NCI-H2107 (cell line): Measurements from ENCODE around the gene CSMD2.
"Not testable (repeated sequence)": the region's sequence is repeated elsewhere in the genome, so short reads cannot be mapped to it uniquely, and the experiment has no call there.

Source experiments
- DNase-seq: peaks from one replicate; lab custom pipeline; 2025; lab: John Stamatoyannopoulos, UW

CSMD2 gene

GRCh38 chr1:34052565-34052964, 112.5 kb downstream of the CSMD2 start:
- no peak for DNase-seq

- no peak for DNase-seq
These were observed 114.1 kb downstream of the CSMD2 start for GRCh38 chr1:34050709-34051485.

DNA sequence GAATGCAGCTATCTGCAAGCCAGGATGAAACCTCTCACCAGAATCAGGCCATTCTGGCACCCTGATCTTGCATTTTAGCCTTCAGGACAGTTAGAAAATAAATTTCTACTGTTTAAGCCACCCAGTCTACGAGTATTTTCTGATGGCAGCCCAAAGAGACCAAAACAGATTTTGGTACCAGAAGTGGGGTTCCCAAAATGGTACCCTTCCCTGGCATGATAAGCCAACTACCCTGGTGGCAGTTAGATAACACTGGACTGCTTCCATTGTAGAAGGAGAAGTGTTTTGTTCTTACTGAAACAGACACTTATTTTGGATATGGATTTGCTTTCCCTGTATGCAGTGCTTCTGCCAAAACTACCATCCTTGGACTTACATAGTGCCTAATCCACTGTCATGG, 115.0 kb downstream of the CSMD2 start:
- DNase-seq, result no peak

- DNase-seq, result no peak
These were observed 115.6 kb downstream of the CSMD2 start for GRCh38 chr1:34049477-34049876.

GRCh38 chr1:34037856-34038255, 127.2 kb downstream of the CSMD2 start:
- DNase-seq, result no peak

DNA sequence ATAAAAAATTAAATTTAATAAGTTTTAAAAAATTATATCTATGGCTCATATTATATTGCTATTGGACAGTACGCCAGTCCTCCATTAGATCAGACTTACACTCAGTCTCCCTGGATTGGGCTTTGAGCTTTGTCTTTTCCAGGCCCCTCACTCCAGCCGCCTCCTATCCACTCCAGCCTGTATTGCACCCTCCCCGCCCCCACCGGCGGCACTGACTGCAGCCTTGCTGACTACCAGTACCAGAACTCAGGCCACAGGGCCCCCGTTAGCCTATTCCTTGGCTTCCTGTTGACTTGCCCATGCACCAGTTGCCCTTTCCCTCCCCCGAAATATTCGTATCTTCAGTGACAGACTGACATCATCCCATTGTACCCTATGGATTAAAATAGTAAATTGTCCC, 127.9 kb downstream of the CSMD2 start:
- no peak for DNase-seq

DNA sequence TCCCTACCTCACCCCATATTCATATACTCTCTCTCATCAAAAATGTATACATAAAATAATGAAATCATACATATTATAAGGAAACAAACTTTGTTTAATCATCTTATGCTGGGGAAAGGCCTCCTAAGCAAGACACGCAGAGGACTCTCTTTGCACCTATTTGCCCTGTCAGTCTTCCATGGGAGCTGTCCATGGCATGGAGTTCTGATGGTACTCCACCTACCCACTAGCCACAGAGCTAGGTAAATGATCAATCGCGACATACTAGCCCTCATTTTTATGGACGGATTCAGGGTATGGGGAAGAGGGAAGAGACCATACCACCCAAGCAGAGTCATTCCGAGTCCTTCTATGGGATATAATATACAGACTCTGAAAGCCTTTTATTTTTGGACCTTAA, 131.0 kb downstream of the CSMD2 start:
- no peak for DNase-seq

GRCh38 chr1:34029954-34030353, 135.1 kb downstream of the CSMD2 start:
- DNase-seq, result no peak

DNA sequence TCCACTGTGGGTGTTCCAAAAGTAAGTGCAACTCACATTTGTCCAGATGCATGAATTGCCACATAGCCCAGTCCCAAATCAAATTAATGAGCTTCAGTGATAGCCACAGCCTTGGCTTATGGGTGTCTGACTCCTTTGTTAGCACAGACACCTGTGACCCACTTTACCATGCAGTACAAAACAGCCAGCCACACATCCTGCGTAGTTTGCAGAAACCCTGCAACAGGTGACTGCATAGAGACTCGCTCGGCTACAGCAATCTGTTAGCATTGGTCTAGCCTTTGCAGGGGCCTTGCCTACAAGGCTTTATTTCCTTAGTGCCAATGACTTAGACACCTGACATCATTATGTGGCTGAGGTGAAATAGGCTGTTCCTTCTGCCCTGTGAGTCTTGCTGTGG, 135.5 kb downstream of the CSMD2 start:
- no peak for DNase-seq

DNA sequence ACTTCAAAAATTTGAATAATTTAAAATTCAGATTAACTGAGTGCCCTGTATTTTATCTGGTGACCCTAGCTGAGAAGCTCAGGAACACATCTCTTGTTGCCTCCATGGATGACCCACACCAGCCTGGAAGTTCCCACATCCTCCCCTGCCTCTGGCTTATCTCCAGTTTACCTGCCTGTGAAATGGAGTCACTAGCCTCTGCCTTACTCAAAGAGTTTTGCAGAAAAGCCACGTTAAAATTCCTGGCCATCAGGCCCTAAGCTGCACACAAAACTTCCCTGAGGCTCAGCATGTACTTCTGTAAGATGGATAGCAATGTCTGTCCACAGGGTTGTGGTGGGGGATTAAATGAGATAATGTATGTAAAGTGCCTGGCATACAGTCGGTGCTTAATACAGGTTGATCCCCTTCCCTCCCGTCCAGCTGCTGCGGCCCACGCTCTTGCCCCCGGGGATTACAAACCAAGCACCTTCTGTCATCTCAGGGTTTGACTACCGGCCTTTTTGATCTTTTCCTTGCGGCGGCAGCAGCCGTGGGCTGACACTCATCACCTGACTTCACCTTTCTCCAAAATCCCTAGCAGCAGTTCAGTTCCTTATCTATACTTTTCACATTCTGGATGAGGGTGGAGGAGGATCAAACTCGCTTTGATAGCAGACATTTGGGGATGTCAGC, 136.5 kb downstream of the CSMD2 start:
- no peak for DNase-seq

- no peak for DNase-seq
These were observed 139.4 kb downstream of the CSMD2 start for GRCh38 chr1:34025675-34026074.

DNA sequence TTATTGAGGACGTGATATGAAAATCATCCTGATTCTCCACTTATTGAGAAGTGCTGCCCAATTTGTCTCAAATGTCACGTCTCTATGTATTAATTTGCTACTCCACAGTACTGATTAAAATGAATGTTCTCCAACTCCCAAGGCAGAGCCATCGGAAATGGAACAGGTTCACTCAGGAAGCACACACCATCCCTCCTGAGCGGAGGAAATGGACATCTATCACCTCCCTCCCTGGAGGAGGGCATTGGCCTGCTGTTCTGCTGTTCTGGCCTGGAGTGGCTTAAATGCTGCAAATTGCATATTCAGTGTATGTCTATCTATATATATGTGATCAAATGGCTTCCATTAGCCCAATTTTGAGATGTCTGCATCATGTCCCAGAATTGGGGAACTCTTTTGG, 140.5 kb downstream of the CSMD2 start:
- no peak for DNase-seq

DNA sequence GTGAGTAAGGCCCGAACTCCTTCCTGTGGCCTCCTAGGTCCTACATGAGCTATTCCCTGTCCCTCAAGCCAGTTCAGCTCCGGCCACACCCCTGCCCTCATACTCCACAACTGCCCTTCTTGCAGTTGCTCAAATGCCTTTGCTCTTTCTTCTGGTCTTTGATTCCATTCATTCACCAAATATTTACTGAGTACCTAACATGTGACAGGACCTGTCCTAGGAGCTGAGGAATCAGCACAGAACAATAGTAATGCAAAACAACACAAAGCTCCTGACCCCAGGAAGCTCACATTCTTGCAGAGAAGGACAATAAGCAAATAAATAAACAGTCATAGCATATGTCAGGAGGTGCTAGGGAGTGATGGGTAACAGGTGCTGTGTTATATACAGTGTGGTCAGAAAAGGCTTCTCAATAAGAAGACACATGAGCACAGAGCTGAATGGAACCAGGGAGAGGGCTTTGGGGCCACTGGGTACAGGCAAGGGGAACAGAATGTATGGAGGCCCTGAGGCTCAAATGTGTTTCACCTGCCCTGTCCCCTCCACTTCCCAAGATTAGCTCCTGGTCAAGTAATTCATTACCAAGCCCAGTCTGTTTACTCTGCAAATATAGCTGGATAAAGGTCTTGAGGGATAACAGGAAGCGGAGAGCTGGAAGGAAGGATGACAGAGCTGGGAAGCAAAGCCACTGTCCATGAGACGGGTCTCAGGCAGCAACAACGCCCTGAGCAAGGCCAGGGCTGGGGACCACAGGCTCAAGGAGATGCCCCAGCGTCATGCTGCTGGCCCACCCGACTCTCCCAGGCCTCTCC, 145.1 kb downstream of the CSMD2 start:
- DNase-seq, result no peak

GRCh38 chr1:34018285-34018684, 146.7 kb downstream of the CSMD2 start:
- DNase-seq, result no peak

DNA sequence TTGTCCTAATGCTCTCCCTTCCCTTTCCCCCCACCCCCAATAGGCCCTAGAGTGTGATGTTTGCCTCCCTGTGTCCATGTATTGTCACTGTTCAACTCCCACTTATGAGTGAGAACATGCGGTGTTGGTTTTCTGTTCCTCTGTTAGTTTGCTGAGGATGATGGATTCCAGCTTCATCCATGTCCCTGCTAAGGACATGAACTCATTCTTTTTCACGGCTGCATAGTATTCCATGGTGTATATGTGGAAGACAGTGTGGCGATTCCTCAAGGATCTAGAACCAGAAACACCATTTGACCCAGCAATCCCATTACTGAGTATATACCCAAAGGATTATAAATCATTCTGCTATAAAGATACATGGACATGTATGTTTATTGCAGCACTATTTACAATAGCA, 148.7 kb downstream of the CSMD2 start:
- not testable (repeated sequence) for DNase-seq

- DNase-seq, result no peak
These were observed 150.9 kb downstream of the CSMD2 start for GRCh38 chr1:34013958-34014737.

- no peak for DNase-seq
These were observed 151.9 kb downstream of the CSMD2 start for GRCh38 chr1:34013136-34013535.

GRCh38 chr1:34009340-34009985, 155.6 kb downstream of the CSMD2 start:
- DNase-seq, result no peak

DNA sequence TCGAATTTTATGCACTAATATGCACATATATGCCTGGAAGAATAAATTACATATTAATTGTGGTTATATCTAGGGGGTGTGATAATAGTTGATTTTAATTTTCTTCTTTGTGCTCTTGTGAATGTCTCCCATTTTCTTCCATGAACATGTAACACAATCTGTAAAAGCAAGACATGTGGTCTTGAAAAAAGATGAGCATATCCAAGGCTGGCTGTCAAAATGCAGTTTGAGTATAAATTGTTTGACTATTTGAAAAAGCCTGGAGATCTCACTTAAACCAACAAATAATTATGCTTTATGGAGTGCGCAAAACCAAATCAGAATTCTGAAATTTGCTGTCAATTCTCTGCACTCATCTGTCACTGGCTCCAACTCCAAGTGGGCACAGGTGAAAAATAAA, 157.3 kb downstream of the CSMD2 start:
- no peak for DNase-seq

- DNase-seq, result no peak
These were observed 159.7 kb downstream of the CSMD2 start for GRCh38 chr1:34005309-34005708.

DNA sequence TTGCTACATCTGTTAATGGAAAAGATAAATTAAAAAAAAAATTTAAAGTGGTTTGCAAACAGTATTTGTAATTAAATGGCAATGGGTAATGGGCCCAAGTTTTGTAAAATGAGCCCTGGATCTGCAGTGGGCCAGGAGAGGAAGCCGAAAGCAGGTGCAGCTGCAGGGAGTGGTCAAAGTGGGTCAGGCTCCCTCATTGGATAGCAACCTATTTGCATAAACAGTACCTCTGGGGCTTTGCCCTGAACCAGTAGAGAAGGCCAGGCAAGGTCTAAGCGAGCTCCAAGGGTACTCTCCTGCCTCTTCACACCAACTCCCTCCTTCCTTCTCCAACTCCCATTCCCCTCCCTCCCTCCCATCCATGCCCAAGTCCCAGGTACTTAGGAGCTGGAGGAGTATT, 162.2 kb downstream of the CSMD2 start:
- DNase-seq, result no peak
